ENCODE data around the gene CYB5R3.
"Not testable (repeated sequence)": the region's sequence is repeated elsewhere in the genome, so short reads cannot be mapped to it uniquely, and the experiment has no call there.

Gene CYB5R3

DNA sequence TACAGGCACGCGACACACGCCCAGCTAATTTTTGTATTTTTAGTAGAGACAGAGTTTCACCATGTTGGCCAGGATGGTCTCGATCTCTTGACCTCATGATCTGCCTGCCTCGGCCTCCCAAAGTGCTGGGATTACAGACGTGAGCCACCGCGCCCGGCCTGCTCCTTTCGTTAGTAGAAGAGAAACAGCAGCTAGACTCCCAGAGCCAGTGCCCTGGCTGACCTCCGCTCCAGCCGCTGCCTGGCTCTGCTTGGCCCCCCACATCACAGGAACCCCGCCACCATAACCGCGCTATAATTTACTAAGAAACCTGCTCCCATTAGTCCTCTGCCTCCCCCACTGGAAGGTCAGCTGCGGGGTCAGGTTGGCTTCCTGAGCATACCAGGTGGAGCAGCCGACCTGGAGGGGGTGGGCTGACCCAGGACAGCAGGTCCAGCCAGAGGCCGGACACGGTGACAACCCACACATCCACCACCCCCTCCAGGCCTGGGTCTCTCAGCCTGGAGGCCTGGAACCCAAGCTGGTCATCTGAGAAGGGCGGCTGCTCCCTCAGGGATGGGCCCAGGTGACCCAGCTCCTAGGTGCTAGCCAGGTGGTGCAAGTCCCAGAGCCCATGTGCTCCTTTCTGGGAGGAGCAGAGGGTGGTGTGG lies 27.0 kb downstream of the CYB5R3 start:
- DNase-seq, result no peak

DNA sequence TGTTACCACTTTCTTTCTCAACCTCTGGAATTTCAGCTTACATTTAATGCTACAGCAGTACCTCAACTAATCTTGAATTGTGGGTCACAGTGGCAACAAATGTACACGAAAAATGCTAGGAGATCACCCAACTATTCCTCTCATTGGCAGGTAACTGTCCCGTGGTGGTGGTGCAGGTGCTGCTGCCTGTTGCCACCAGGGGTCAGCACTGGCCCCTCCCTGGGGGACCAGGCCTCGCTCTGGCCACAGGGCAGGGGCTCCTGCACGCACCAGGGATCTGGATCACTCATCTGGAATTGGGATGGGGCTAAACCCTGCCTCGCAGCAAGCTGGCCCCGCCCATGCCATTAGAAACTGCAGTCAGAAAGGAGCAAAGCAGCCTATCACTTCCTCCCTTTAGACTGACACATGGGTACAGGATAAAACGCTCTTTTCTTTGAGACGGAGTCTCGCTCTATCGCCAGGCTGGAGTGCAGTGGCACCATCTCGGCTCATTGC lies 27.6 kb downstream of the CYB5R3 start:
- peak; percentile 55 for DNase-seq

DNA sequence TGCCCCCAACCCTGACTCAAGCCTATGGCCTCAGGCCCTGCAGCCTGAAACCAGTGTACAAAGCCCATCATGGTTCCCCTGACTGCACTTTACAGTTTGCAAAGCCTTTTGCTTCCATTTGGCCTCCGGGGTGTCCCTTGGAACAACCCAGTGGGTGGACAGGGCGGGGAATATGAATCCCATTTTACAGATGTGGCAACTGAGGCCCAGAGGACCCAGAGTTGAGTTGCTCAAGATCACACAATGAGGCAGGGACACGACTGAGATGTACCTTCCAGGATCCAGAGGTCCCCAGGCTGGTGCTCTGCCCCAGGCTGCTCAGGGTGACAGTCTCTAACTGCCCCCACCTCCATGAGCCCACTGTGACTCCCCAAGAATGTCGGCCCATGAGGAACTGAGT lies 29.1 kb downstream of the CYB5R3 start:
- DNase-seq, result no peak

DNA sequence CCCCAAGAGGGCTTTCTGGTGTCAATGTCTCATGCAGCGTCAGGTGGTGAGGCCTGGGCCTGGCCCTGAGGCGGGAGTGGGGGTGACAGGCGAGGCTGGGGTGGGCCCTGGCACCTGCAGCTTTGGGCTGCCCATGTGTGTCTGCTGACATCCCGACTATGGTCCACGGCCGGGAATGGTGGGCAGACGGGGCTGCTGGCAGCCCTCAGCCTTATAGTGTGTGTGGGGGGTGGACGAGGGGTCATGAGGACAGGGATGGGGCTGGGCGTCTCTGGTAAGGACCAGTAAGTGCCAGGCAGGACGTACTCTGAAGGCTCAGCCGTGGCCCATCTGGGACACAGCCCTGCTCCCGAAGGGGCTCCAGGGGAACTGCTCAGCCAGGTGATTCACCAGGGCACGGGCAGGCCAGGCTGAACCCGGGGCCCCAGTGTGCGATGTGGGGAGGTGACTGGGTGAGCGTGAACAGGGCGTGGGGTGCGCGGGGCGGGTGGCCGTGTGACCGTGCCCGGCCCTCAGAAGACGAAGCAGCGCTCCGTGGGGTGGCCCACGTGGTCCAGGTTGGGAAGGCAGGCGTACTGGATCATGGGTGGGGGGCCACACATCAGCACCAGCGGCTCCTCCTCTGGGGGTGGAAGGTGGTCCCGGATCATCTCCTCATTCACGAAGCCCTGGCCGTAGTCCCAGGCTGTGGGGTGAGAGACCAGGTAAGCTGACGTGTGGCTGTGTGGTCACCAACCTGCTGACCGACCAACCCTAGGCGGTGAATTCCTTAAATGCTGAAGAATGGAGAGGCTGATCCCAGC lies 29.7 kb downstream of the CYB5R3 start:
- DNase-seq, result no peak

DNA sequence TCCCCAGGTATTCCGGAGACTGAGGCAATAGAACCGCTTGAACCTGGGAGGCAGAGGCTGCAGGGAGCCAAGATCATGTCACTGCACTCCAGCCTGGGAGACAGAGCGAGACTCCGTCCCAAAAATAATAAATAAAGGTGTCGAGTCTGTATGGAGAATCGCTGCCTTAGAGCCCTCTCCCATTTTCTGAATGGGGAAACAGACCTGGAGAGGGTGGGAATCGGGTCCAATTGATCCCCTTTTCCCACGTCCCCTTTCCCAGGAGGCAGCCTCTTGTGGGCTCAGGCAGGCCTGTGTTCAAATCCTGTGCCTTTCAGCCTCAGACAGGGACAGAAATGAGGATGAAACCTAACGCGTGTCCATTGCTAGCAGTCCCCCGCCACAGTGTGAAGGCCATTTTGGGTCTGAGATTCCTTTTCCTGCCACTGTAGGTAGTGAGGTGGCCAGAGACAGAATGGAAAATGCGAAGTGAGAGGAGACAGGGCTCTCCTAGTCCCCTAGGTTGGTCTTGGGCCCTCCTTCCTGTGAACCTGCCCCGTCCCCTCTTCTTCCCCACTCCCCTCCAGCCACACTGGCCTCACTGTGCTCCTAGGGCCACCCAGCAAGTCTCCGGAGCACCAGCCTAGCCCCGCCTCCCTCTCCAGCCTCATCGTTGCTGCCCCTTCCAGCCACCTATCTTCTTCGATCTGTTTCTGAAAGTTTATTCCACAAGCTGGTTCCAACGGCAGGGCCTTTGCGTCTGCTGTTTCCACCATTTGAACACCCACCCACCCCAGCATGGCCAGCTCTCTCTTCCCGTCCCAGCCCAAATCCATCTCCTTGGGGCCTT lies 31.8 kb downstream of the CYB5R3 start:
- DNase-seq, result no peak

DNA sequence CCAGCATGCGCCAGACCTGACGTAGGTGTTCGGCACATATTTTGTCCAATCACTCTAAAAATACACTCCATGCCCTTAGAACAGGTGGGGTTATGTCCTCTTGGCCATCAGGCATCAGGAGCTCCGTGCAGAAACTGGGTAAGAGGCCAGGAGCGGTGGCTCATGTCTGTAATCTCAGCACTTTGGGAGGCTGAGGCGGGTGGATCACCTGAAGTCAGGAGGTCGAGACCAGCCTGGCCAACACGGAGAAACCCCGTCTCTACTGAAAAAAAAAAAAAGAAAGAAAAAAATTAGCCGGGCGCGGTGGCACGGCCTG lies 33.4 kb downstream of the CYB5R3 start:
- DNase-seq, result not testable (repeated sequence)

DNA sequence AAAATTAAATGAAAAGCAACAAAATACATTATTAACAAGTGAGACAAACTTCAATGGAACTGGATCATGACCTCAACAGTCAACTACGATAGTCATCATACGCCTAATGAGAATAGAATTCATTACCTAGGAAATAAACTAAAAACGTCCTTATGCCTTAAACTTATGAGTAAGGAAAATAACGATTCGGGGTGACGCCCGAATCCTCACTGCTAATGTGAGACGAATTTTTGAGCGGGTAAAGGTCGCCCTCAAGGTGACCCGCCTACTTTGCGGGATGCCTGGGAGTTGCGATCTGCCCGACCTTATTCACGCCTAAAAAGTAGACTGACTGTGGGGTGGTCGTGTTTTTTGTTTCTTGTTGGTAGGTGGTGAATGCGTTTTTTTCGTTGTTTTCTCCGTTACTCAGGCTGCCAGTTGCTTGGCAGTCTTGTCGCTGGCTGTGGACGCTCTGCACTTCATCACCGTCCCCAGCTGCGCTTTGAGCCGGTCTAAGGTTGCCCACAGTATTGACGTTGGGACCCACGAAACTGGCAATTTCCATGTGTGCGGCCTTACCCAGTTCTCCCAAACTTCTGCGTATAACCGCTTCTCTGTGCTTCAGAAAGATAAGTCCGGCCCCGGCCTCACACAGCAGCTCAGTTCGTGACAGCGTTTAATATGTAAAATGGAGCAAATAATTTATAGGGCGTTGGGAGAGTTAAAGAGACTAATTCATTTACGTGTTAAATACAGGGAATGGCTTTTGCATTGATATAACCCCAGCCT lies 33.9 kb downstream of the CYB5R3 start:
- peak; percentile 87 for DNase-seq

DNA sequence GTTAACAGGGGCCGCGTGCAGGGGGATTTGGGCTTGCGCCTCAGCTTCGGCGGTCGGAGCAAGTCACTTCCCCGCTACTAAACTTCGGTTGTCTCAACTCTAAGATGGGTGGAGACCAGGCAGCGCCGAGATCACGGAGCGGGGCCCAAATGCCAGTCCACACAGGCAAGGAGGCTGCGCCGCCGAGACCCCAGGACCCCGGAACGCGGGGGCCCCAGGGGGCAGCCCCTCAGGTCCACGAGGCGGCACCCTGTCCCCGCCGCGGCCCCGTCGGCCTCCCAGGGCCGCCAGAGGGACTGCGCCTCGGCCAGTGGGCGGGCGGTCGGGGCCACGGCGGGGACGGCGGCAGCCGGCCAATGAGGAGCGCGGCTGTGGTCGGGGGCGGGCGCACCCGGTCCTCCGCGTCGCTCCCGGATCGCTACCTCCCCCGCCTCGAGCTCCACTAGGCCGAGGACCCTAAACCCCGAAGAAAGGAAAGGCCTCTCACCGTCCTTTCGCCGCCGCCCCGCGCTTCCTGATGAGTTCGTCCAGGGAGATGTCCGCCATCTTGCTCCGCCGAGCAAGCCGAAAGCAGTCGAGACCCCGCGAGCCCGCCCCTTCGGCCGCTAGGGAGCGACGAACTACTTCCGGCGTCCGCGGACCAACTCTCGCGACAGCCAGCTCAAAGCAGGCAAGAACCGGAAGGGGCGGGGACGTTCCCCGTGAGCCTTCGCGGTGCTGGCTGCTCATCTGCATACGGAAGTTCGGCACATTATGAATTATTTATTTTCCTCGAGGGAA lies 34.7 kb downstream of the CYB5R3 start, which contains the start of gene POLDIP3:
POLDIP3 (minus strand) TSS at position 572 of the 780 bp plus-strand sequence; CDS start at position 546, 26 bp downstream.
- DNase-seq, result peak; percentile 99

DNA sequence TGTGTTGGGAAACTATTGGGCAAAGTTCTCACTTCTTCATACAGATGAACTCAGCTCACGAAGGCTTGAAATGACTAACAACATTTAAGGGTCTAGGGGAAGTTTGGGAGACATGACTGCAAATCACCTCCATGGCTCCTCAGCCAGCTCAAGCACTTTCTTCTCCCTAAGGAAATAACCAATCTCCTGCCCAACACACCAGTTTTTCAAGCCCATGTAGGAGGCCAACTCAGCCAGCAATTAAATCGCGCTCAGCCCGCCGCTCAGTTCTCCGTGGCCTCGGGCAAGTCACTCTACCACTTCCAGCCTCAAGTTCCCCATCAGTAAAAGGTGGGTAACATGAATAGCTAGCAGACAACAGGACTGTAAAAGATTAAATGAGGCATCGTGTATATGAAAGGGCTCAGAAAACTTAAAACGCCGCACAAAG lies 35.3 kb downstream of the CYB5R3 start:
- peak; percentile 27 for DNase-seq

DNA sequence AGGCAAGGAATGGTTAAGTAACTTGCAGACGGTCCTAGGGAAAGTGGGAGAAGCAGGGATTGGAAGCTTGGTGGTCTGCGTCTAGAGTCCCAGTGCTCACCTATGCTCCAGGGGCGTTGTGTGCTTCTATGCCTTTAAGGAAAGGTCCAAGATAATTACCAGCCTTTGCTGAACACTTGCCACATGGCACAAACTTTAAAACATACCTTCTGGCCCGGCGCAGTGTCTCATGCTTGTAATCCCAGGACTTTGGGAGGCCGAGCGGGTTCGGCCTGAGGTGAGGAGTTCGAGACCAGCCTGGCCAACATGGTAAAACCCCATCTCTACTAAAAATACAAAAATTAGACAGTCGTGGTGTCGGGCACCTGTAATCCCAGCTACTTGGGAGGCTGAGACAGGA lies 36.9 kb downstream of the CYB5R3 start:
- no peak for DNase-seq

DNA sequence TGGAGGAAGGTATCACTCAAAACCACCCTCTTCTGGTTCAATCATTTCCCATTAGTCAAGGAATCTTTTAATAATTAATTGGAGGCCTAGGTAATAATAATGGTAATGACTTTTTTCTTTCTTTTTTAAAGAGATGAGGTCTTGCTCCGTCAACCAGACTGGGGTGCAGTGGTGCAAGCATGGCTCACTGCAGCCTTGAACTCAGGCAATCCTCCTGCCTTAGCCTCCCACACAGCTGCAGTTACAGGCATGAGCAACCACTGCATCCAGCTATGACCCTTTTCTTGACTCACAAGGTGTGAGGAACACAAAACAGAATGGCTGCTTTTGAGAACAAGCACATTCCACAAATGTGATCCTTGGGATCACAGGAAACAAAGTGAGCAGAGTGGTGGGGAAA lies 38.1 kb downstream of the CYB5R3 start:
- no peak for DNase-seq

DNA sequence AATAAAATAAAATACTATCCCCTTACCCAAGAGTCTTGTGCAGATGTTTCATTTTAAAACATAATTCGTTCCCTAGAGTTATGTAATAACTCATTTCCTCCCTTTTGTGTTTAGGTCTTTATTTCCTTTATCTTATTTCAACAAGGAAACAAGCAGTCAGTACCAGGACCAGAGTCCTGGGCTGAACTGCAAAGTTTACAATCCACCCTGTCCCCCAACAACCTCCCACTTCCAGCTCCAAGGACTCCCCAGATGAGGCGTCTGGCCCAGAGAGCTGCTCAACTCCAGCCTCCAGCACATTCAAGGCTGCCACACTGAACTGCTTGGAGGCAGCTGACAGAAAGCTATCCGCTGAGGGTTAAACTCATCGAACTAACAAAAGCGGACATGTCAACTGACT lies 39.0 kb downstream of the CYB5R3 start:
- no peak for DNase-seq

DNA sequence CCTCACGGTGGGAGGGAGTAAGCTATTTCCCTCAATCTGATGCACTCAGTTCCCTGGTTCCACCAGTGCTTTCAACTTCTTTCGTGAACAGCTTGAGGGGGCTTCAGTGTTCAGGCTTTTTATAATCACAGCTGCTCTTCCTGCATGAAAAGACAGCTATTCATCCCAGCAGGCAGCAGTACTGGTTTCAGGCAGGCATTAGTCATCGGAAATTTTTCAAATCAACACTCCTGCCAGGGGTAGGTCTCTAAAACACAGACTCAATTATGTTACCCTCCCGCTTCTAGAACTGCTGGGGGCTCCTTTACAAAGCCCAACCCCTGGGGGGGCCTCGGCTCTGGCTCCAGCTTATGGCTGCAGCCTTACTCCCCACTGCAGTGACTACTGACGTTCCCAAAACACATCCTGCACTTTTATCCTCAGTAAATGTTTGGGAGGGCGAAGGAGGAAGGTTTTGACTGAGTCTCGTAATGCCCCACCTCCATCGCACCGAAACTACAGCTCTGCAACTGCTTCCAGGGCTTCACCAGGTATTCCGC lies 40.3 kb downstream of the CYB5R3 start:
- DNase-seq, result no peak

DNA sequence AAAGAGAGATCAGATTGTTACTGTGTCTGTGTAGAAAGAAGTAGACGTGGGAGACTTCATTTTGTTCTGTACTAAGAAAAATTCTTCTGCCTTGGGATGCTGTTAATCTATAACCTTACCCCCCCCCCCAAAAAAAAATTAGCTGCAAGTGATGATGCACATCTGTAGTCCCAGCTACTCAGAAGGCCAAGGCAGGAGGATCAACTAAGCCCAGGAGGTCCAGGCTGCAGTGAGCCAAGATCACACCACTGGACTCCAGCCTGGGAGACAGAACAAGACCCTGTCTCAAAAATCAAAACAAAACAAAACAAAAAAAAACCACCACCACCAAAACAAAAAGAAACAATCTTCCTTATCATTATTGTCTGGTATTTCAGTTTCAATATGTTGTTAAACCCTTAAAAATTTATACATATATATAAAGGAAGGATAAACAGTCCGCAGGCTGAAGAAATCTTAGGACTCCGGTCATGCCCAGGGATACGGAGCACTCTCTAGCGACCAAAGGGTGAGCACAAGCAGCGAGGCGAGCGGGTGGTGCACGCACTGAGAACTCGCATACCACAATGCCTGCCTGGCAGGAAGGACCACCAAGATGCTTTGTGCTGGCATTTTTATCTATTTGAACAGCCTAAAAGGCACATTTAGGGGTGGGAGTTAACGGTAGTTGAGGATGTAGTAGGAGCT lies 40.9 kb downstream of the CYB5R3 start:
- DNase-seq, result no peak

DNA sequence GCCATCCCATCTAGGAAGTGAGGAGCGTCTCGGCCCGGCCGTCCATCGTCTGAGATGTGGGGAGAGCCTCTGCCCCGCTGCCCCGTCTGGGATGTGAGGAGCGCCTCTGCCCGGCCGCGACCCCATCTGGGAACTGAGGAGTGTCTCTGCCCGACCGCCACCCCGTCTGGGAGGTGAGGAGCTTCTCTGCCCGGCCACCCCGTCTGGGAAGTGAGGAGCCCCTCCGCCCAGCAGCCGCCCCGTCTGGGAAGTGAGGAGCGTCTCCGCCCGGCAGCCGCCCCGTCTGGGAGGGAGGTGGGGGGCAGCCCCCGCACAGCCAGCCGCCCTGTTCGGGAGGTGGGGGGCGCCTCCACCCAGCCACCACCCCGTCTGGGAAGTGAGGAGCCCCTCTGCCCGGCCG lies 41.6 kb downstream of the CYB5R3 start:
- DNase-seq, result not testable (repeated sequence)

DNA sequence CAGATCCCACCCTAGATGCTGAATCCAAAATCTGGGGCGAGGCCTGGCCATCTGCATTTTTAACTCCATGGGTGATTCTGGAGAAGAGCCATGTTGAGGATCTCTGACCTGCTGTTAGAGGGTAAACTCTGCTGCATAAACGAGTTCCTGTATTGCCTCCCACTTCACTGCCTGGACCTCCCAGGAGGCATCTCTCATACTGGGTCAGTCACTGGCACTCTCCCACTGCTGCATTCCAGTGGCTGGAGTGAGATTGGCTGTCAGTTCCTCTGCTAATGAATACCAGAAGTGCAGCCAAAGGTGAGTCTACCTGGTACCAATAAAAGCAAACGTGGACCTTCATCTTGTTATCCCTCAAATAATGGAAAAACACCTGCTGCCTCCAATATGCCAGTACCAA lies 44.8 kb downstream of the CYB5R3 start:
- no peak for DNase-seq

DNA sequence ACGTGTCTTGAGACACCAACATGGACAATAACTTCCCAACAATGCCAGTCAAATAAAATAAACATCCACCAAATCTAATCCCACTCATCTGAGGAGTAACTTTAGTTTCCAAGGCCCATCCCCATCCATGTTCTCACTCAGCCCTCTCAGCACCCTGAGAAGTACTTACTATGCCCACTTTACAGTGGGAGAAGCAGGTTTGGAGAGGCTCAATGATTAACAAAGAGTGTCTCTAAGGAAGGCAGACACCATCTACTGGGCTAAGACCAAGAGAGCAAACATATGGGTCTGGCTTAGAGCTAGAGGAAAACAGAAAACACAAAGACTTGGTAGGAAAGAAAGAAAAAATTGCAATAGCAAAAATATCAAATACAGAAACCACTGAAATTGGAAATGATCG lies 45.8 kb downstream of the CYB5R3 start:
- DNase-seq, result no peak

DNA sequence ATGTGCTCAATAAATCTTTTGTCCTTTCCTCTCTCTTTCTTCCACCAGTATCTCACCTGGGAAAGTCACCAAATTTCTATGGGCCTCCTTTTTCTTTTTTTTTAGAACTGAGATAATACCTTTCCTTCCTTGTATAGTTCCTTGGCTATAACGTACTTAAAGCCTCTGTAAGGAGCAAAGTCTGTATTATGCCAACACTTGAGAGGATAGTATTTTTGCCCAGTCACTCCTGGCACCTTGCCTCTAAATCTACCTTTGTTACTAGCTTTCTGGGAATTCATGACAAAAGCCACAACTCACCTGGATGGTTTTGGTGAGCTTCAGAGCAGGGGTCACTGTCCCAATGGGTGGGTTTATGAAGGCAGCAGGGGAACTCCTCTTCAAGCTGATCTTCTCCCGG lies 46.7 kb downstream of the CYB5R3 start:
- DNase-seq, result no peak

DNA sequence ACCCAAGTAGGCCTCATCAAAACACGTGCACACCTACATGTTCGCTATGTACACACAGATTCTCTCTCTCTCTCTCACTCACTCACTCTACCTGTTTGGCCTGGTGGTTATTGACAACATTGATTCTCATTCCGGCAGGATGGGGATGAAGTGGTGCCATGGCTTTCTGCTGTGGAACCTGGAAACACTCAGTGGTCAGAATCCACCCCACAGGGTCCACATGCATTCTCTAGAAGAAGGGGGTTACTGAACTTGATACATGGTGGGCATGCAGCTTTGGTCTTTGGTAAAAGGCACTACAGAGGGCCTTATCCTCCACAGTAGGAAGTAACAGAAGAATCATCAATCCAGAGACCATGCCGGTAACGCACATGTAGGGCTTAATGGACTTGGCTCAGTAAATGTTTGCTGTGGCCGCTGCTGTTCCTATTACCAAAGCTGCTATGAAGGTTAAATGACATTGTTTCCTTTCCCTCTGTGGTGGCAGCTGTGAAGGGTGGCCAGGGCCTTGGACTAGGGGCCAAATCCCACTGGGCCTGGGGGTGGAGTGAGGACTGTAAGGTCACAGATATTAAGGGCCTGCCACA lies 47.2 kb downstream of the CYB5R3 start:
- DNase-seq, result no peak

DNA sequence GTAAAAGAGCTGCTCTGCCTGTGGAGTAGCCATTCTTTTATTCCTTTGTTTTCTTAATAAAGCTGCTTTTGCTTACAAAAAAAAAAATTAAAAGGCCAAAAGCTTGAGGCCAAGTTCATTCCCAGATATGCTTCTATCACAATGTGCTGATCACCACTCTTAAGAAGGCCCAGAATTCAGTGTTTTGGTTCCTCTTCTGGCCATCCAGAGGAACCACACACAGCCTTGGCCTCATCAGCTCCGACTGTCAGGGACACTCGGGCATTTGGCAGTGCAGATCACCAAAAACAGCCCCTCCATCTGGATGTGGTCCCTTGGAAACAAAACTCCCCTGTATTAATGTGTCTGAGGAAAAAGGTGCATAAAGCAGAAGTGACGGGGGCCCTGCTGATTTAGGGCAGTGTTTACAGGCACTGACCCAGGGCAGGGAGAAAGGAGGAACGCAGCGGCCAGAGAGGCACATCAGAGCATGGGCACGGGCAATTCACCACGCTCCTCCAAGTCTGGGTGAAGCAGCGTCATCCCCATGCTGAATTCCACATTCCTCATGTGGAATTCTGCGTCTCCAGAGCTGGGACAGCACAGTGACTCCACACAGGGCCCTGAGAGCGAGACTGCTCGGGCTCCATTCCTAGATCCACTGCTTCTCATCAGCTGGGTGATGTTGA lies 52.2 kb downstream of the CYB5R3 start:
- DNase-seq, result no peak
